Adipose tissue (tissue), 3 donors: ENCODE results near the gene SLC7A7. TPM values are rescaled to one million over a fixed set of nuclear protein-coding genes. Genes with fewer than 3 reads are reported as not detected.

Experiments used
- H3K27ac ChIP-seq: one replicate; pipeline ENCODE4 v1.5.1; 2013; ENCODE audit warnings: low read depth, low read length
- WGBS, 3 donors: extraction: QIAGEN DNeasy Blood & Tissue Kit; methylation state at CpG; one replicate each; pipeline ENCODE4 v1.1.7; 2013; 5-methylcytosine and 5-hydroxymethylcytosine counted together
- polyA plus RNA-seq, 3 donors: library from polyadenylated mRNA; stranded (reverse); fragments of 200-250 nt; gene quantifications; one replicate each; pipeline ENCODE4 v1.2.3, GENCODE V29; 2013
- donor health status: healthy with polysubstance abuse.
- donor health status: Bipolar disorder and iron deficiency.
- donor health status: healthy.

Gene SLC7A7
- polyA plus RNA-seq, 3 donors = 3.7 to 15.2 (median 12.1) TPM

DNA sequence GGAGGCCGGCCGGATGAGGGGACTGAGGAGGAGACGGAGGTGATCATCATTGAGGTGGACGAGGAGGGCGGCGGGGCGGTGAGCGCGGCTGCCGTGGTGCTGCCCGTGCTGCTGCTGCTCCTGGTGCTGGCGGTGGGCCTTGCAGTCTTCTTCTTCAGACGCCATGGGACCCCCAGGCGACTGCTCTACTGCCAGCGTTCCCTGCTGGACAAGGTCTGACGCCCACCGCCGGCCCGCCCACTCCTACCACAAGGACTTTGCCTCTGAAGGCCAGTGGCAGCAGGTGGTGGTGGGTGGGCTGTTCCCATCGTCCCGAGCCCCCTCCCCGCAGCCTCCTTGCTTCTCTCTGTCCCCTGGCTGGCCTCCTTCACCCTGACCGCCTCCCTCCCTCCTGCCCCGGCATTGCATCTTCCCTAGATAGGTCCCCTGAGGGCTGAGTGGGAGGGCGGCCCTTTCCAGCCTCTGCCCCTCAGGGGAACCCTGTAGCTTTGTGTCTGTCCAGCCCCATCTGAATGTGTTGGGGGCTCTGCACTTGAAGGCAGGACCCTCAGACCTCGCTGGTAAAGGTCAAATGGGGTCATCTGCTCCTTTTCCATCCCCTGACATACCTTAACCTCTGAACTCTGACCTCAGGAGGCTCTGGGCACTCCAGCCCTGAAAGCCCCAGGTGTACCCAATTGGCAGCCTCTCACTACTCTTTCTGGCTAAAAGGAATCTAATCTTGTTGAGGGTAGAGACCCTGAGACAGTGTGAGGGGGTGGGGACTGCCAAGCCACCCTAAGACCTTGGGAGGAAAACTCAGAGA lies 30.8 kb upstream of the SLC7A7 start:
- 76 to 90% (median 86%) methylated on average over 25 to 26 of the region's 26 CpGs for WGBS, 3 donors
- no peak overlapping the region for H3K27ac ChIP-seq

DNA sequence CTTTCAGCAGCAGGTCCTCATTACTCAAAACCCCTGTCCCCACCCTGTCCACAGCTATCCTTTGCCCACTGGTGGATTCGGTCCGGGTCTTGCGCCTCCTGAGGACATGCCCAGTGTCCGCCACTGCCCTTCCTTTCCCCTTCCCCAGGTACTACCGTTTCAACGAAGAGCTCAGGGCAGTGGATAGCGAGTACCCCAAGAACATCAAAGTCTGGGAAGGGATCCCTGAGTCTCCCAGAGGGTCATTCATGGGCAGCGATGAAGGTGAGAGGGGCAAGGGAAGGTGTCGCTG lies 29.8 kb upstream of the SLC7A7 start:
- WGBS, 3 donors = 86 to 89% (median 86%) methylated on average over 9 of the region's 9 CpGs
- no peak overlapping the region for H3K27ac ChIP-seq

GRCh38 chr14:22844221-22845102 lies 29.2 kb upstream of the SLC7A7 start:
- WGBS, 3 donors = 89 to 92% (median 92%) methylated on average over 22 of the region's 22 CpGs
- H3K27ac ChIP-seq = no peak overlapping the region

- H3K27ac ChIP-seq = no peak overlapping the region
- 82 to 91% (median 84%) methylated on average over 20 to 21 of the region's 21 CpGs for WGBS, 3 donors
Measured at GRCh38 chr14:22843123-22843925, 28.1 kb upstream of the SLC7A7 start.

- no peak overlapping the region for H3K27ac ChIP-seq
- 85 to 93% (median 86%) methylated on average over 28 of the region's 28 CpGs for WGBS, 3 donors
Measured at GRCh38 chr14:22842211-22843122, 27.2 kb upstream of the SLC7A7 start.

- 92 to 94% (median 92%) methylated on average over 8 of the region's 8 CpGs for WGBS, 3 donors
- H3K27ac ChIP-seq = no peak overlapping the region
Measured at GRCh38 chr14:22841769-22842168, 26.5 kb upstream of the SLC7A7 start.

- H3K27ac ChIP-seq = no peak overlapping the region
Measured at GRCh38 chr14:22841311-22841710, 26.1 kb upstream of the SLC7A7 start.

DNA sequence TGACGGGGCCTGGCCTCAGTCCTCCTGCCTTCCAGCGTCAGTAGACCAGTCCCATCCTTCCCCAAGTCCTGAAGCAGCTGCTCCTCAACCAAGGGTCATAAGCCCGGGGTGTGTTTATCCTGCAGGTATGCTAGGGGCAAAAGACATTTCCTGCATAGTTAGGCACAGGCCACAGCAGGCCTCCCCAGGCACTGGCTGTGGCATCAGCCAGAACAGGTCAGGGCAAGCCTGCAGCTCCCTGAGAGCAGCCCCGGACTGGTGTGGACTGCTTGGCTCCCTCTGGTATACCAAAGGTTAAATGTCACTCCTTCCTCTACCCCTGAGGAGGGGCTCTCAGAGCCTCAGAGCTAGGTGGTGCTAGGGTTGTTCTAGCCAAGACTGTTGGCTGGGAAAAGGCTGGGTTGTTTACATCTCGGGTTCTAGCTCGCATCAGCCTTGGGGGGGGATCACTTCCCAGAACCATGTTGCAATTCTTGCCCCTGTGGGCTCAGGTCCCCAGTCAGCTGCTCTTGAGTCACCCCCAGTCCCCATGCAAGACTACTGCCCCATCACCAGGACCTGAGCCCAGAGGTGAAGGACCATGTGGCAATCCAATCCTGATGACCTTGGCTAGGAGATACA lies 24.0 kb upstream of the SLC7A7 start:
- no peak overlapping the region for H3K27ac ChIP-seq
- WGBS, 3 donors = 49 to 63% (median 56%) methylated on average over 6 of the region's 6 CpGs

More at GRCh38 chr14:22841311-22841710, 26.1 kb upstream of the SLC7A7 start:
- WGBS, 3 donors = 91 to 96% (median 95%) methylated on average over 9 of the region's 9 CpGs

DNA sequence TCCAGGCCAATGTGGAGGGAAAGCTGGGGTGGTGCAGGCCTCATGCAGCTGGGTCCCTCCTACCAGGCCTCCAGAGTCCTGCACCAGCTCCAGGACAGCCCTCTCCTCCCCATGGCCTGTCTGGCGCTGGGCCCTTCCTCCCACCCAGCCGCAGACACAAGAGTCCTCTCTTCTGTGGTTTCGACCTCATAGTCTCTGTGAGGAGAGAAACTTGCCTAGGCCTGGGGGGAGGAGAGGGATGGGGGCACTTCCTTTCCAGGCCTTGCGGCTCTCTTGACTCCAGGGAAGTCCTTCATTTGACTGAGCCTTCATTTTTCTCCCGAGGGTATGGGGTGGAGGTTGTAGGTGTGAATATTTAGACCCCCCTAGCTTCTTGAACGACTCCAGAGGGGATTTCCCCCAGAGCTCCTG lies 23.4 kb upstream of the SLC7A7 start:
- H3K27ac ChIP-seq = no peak overlapping the region
- WGBS, 3 donors = 16 to 74% (median 21%) methylated on average over 6 of the region's 6 CpGs

GRCh38 chr14:22837750-22838538 lies 22.7 kb upstream of the SLC7A7 start:
- peak overlapping the region; percentile 21 for H3K27ac ChIP-seq
- 28 to 40% (median 30%) methylated on average over 22 to 25 of the region's 25 CpGs for WGBS, 3 donors

GRCh38 chr14:22837114-22837749 lies 22.0 kb upstream of the SLC7A7 start:
- peak overlapping the region; percentile 21 for H3K27ac ChIP-seq
- WGBS, 3 donors = 1 to 2% (median 2%) methylated on average over 55 to 57 of the region's 57 CpGs

DNA sequence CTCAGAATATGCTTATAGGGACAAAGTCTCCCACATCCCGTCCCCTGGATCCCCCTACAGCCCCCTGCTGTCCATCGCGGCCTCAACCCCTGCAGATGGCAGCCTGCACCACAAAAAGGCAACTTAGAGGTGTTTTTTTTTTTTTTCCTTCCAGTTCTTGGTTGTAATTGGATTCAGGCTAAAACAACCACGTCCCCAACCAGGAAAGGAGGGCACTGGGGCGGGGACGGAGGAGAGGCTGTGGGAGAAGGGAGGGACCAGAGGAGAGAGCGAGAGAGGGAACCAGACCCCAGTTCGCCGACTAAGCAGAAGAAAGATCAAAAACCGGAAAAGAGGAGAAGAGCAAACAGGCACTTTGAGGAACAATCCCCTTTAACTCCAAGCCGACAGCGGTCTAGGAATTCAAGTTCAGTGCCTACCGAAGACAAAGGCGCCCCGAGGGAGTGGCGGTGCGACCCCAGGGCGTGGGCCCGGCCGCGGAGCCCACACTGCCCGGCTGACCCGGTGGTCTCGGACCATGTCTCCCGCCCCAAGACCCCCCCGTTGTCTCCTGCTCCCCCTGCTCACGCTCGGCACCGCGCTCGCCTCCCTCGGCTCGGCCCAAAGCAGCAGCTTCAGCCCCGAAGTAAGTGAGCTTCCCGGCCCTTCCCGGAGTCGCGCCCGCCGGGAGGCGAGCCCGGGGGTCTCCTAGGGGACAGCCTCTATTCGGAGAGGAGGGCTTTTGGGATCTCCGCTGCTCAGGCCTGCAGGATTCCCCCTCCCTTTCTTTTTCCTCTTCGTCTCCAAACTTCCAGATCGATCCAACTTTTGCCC lies 21.3 kb upstream of the SLC7A7 start, which contains the start of gene MMP14:
TSS of gene MMP14 (plus strand) at position 285 of the 813 bp plus-strand sequence. CDS start at position 518, 233 bp downstream.
- WGBS, 3 donors = 2 to 4% (median 3%) methylated on average over 45 to 46 of the region's 46 CpGs

DNA sequence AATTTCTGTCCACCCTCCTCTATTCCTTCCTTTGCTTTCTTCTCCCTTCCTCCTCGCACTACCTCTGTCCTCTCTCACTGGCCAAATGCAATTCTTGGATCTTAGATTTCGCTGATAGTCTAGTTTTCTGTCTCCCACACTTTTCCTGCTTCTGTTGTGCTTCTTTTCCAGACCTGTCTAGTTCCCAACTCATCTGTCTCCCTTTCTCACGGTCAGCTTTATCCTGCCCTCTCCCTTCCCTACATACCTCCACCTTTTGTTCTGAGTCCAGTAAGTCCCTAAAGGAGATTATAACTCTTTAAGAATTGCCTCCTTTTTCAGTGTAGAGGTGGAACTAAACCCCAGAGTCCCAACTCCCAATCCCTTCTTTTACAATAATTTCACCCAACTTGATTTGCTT lies 20.3 kb upstream of the SLC7A7 start:
- WGBS, 3 donors = 71 to 83% (median 80%) methylated on average over 3 of the region's 3 CpGs

More for the DNA sequence above, 21.3 kb upstream of the SLC7A7 start, which contains the start of gene MMP14:
- H3K27ac ChIP-seq = peak within 1 kb of the TSS; percentile 63

DNA sequence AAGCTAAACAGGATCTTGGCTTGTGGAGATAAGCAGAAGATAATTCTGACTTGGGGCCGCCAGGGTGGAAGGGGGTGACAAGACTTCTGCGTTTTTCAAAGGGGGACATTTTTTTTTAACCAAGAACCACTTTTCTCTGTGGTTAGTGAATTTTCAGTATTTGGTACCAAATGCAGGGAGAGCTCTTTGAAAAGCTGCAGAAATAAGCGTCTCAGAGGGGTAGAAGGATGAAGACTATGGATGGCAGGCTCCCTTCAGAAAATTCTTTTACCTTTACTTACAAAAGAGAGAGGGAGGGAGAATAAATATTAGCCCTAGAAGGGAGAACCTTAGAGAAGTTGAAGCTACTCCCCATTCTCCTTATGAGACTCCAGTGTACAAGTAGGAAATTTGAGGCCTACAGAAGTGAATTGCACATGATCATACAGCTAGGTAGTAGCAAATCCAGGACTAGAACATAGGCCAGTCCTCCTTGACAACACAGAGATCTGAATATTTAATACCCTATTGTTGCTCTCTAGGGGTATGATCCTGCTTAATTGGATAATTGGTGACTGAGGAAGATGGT lies 15.3 kb upstream of the SLC7A7 start:
- 22 to 26% (median 25%) methylated on average over 3 of the region's 3 CpGs for WGBS, 3 donors
- no peak overlapping the region for H3K27ac ChIP-seq

More for the DNA sequence above, 20.3 kb upstream of the SLC7A7 start:
- H3K27ac ChIP-seq = no peak overlapping the region
